Hindlimb muscle (tissue), 1 donor: ENCODE measurements around the gene ART3. TPM values are rescaled to one million over a fixed set of nuclear protein-coding genes. Genes with fewer than 3 reads are reported as not detected.

Experiments used
- DNase-seq: peaks from one replicate; pipeline ENCODE4 v3.0.0-alpha.2; 2013
- polyA plus RNA-seq: library from polyadenylated mRNA; unstranded; fragments of 120-200 nt; gene quantifications from one replicate; pipeline ENCODE4 v1.2.1, GENCODE V29; 2013; ENCODE audit not compliant: insufficient read length

The ART3 gene
- polyA plus RNA-seq, 1 donor: 36.1 TPM

- no peak for DNase-seq
Observed at GRCh38 chr4:76153356-76153755, 78.8 kb downstream of the ART3 start.

GRCh38 chr4:76155979-76156378, 81.5 kb downstream of the ART3 start:
- DNase-seq: no peak

GRCh38 chr4:76156635-76157034, 82.1 kb downstream of the ART3 start:
- DNase-seq: no peak

- DNase-seq: no peak
Observed at GRCh38 chr4:76160355-76160754, 85.8 kb downstream of the ART3 start.

Other genes with a start within 250 kb of the ART3 start
- 0.06 TPM for gene PPEF2, start 172.3 kb upstream of the ART3 start, polyA plus RNA-seq
- gene NAAA, start 133.7 kb upstream of the ART3 start, polyA plus RNA-seq: 14.7 TPM
- 26.7 TPM for gene SDAD1, start 83.8 kb upstream of the ART3 start, polyA plus RNA-seq
- gene CXCL9, start 67.2 kb upstream of the ART3 start, polyA plus RNA-seq: 0.06 TPM
- gene CXCL10, start 51.2 kb upstream of the ART3 start, polyA plus RNA-seq: 0.34 TPM
- gene CXCL11, start 38.6 kb upstream of the ART3 start, polyA plus RNA-seq: not detected
- gene NUP54, start 73.7 kb downstream of the ART3 start, polyA plus RNA-seq: 32.4 TPM
- 123 TPM for gene SCARB2, start 139.1 kb downstream of the ART3 start, polyA plus RNA-seq
- 0.92 TPM for gene FAM47E, start 177.0 kb downstream of the ART3 start, polyA plus RNA-seq
- 51.9 TPM for gene STBD1, start 232.0 kb downstream of the ART3 start, polyA plus RNA-seq